Measurements from ENCODE around the gene GFER.

GFER gene

DNA sequence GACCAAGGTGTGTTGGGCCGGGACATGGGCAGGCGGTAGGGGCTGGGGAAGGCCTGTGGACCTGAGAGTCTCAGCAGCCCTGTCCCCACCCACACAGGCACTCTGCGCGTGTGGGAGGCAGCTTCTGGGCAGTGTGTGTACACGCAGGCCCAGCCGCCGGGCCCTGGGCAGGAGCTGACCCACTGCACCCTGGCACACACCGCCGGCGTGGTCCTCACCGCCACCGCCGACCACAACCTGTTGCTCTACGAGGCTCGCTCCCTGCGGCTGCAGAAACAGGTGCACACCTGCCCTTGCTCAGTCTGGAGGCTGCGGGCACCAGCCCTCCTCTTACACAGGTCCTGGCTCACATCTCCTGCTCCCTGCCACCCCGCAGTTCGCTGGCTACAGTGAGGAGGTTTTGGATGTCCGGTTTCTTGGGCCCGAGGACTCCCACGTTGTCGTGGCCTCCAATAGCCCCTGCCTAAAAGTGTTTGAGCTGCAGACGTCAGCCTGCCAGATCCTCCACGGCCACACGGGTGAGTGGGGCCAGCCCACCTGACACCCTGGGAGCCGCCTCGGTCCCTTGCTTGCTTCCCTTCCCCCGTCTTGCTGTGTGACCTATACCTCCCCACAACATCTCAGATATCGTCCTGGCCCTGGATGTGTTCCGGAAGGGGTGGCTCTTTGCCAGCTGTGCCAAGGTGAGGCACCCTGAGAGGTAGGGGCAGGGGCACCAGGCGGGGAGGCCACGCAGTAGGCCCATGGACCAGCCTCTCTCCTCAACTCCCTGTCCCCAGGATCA is 8.4 kb upstream of the GFER start:
- FAIRE-seq = no peak

DNA sequence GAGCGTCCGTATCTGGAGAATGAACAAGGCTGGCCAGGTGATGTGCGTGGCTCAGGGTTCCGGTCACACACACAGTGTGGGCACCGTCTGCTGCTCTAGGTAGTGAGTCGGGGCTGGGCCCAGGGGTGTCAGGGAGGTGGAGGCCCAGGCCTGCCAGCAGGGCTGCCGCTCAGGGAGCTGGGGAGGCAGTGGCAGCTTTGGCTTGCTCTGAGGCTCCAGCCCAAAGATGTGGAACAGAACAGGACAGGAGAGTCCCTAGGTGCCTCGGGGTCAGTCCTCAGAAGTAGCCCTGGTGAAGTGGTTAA is 7.8 kb upstream of the GFER start:
- no peak for FAIRE-seq

GRCh38 chr16:1976951-1977874 is 6.8 kb upstream of the GFER start:
- FAIRE-seq = no peak

DNA sequence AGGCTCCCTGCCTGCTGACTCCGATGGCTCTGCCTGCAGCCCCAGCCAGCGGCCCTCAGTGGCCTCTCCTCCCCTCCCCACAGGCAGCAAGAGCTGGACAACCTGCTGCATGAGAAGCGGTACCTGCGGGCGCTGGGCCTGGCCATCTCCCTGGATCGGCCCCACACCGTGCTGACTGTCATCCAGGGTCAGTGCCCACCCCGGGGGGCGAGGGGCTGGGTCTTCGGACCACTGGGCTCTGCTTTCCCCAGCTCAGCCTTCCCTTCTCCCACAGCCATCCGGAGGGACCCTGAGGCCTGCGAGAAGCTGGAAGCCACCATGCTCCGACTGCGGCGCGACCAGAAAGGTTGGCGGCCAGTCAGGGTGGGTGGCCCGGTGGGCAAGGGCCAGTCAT is 6.1 kb upstream of the GFER start:
- no peak for FAIRE-seq

- no peak for FAIRE-seq
Observed at GRCh38 chr16:1978476-1979120, 5.4 kb upstream of the GFER start.

DNA sequence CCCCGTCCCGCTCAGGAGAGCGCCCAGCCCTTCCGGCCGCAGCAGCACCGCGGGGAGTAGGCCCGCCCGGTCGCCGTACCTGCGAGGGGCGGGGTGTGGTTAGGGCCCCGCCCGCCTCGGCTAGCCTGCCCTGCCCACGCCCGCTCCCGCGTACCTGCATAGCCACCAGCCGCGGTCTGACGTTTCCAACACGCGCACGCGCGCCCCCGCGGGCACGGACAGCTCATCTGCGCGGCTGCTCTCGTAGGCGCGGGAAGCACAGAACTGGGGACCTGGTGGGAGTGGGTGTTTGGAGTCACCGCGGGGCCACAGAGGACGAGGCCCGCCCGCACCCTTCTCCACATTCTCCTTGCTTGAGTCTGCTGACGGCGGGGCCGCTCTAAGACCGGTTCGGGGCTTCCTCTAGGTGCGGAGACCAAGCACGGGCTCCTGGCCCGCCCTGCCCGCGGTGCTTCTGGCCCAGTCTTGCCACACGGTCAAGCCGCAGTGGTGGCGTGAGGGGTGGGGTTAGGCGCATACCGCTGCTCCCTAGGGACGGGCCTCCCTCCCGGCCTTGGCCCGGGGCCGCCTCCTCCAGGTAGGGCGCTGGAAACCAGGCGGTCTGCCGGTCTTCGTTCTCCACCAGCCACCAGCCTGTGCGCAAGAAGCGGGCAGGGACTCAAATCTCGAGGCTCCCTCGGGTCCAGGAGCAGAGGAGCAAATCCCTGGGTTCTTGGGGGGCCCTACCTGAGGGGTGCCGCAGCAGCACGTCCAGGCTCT is 4.5 kb upstream of the GFER start:
- no peak for FAIRE-seq

DNA sequence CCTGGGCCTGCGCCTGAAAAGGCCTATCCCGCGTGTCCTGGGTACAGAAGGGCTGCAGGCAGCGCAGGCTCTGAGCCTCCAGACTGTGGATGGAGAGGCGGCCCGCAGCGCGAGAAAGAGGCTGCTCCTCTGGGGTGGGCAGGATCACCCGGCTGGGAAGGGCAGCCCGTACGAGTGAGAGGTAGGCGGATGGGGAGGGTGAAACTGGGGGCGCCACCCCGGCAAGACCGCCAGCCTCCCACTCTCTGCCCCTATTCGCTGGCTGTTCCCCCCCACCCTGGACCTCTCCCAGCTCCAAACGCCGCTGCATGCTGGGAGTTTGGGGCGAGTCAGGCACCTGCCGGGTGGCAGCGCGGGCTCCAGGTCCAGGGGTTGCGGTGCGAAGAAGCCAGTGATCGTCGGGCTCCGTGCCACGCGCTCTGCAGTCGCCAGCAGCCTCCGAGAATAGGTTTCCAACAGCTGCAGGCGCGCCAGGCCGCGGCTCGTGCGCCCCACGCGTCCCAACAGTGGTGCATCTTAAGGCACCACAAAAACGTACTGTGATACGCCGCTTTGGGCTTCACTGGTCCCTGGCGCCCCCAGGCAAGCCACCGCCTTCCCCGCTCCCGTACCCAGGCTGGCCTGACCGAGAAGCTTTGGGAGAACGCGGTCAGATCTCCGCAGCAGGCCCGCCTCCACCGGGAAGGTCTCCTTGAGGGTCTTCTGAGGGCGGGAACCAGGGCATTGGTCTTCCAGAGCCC is 3.8 kb upstream of the GFER start:
- FAIRE-seq = no peak

DNA sequence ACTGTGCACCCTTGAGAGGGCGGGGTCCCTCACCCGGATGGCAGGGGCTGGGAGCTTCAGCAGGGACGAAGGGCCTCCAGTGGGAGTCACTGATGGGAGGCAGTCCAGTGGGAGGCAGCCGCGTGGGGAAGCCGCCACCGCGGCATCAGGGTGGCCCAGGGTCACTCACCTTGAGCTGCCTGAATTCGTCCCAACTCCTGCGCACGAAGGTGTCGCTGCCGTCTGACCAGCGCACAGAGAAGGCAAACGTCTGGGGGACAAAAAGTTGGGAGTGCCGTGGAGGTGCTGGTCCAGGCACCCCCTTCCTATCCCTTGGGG is 3.3 kb upstream of the GFER start:
- FAIRE-seq = no peak

DNA sequence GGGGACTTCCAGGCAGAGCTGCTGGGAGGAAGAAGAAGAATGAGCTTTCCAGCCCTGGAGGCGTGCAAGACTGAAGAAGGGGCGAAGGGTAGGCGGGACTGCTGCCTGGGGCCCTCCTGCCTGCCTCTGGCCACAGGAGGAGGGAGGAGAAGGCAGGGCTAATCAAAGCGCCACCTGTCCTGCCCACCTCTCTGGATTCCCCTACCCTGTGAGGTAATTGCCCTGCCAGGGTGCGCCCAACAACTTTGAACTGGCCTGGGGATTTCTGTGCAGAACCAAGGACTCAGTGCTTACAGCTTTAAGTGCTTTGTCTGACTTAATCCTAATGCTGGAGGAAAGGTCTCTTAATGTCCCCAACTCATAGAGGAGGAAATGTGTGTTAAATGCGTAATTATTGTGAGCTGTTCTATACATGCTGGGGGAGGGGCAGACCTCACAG is 2.6 kb upstream of the GFER start, which contains the start of gene NOXO1:
Gene NOXO1, minus strand, starts transcription at position 72 of the 439 bp plus-strand sequence. CDS start 290 bp downstream, outside the sequence.
- no peak for FAIRE-seq

DNA sequence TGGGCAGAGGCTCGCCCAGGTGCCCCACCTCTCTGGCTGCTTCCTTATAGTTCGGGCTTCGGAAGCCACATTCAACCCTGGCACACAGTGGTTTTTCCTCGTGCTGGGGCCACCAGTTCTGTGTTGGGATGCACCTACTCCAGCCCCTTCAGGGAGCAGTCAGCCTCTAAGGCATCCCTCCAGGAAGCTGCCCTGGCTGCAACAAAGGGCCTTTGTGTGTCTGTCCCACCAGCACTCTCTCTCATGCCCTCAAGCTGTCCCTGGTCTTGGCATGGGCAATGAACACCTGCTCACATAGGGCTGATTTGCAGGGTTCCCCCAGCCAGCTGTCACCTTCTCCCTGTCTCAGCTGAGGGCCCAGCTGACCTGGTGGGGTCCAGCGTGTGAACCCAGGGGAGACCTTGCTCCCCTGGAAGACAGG is 2.0 kb upstream of the GFER start:
- no peak for FAIRE-seq

GRCh38 chr16:1982991-1983543 is 926 bp upstream of the GFER start:
- no peak for FAIRE-seq

- no peak for FAIRE-seq
Observed at GRCh38 chr16:1984347-1985225, 593 bp downstream of the GFER start.

- no peak for FAIRE-seq
Observed at GRCh38 chr16:1985466-1986150, 1.6 kb downstream of the GFER start.

GRCh38 chr16:1987198-1987597 is 3.2 kb downstream of the GFER start:
- FAIRE-seq = no peak

GRCh38 chr16:1989209-1990100 is 5.5 kb downstream of the GFER start, which contains the start of gene SYNGR3:
Gene SYNGR3 (plus strand): TSS chr16:1989970. CDS start chr16:1990103, 133 bp downstream.
- FAIRE-seq = no peak

DNA sequence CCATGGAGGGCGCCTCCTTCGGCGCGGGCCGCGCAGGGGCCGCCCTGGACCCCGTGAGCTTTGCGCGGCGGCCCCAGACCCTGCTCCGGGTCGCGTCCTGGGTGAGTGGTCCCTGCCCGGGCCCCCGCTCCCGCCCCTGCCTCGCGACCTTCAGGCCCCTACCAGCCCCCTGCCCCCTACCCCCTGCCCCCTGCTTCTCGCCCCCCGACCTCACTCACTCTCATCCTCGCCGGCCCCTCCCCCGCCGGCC is 6.0 kb downstream of the GFER start:
- FAIRE-seq = no peak

- no peak for FAIRE-seq
Observed at GRCh38 chr16:1990351-1991134, 6.5 kb downstream of the GFER start.

GRCh38 chr16:1991135-1991551 is 7.2 kb downstream of the GFER start:
- FAIRE-seq = no peak

- no peak for FAIRE-seq
Observed at GRCh38 chr16:1991588-1991947, 7.6 kb downstream of the GFER start.

All from islet of Langerhans (tissue), 1 donor.